SJCRH30 (cell line): Measurements from ENCODE around the gene STX4. TPM values are rescaled to one million over a fixed set of nuclear protein-coding genes. Genes with fewer than 3 reads are reported as not detected.

ENCODE experiments used
- DNase-seq, 2 experiments: peaks; one replicate each; pipeline ENCODE4 v3.0.0-alpha.2; 2015 to 2020
- H3K27ac ChIP-seq: fragments of 250-450 bp; sonication (Bioruptor Pico); 2 replicates; pipeline ENCODE4 v1.5.1; 2020; ENCODE audit warnings: mild to moderate bottlenecking, moderate library complexity
- H3K27me3 ChIP-seq: fragments of 250-450 bp; sonication (Bioruptor Pico); 2 replicates; pipeline ENCODE4 v1.5.1; 2020; ENCODE audit warnings: mild to moderate bottlenecking, moderate library complexity
- H3K36me3 ChIP-seq: fragments of 250-450 bp; sonication (Bioruptor Pico); 2 replicates; pipeline ENCODE4 v1.5.1; 2020; ENCODE audit warnings: mild to moderate bottlenecking, moderate library complexity
- H3K4me1 ChIP-seq: fragments of 250-450 bp; sonication (Bioruptor Pico); 2 replicates; pipeline ENCODE4 v1.5.1; 2020; ENCODE audit warnings: mild to moderate bottlenecking, moderate library complexity
- H3K4me3 ChIP-seq: fragments of 250-450 bp; sonication (Bioruptor Pico); 2 replicates; pipeline ENCODE4 v1.5.1; 2020; ENCODE audit warnings: mild to moderate bottlenecking, moderate library complexity
- H3K9me3 ChIP-seq: fragments of 250-450 bp; sonication (Bioruptor Pico); replicated peaks from 2 replicates; pipeline ENCODE4 v1.5.1; 2020; ENCODE audit warnings: mild to moderate bottlenecking, moderate library complexity
- total RNA-seq: library from RNA; depleted of rRNA; stranded (reverse); fragments of >200 nt; shearing (Covaris generic); gene quantifications from 2 replicates; pipeline ENCODE4 v1.2.3, GENCODE V29; 2014; rRNA removed

STX4 gene
- total RNA-seq, 1 experiment from 2014 or later = 23.9 TPM

DNA sequence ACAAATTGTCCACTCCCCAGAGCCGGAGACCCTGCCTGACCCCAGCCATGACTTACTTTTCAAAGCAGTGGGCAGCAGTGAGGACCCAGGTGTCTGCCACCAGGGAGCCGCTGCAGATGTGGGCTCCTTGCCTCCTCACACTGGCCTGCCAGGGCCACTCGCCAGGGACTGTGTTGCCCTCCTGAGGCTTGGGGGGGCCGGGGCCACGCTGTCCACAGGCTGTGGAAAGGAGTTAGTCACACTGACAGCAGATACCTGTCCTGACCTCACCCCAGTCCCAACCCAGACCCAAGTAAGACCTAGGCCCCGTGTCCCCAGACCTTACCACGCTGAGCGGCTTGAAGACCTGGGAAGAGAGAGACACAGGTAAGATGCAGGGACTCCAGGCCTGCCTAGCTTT, 54.1 kb downstream of the STX4 start:
- Histone ChIP-seq H3K9me3 (no peaks in the 10 kb centered on the region), H3K4me1 (peaks cover 49% of the 10 kb centered on the region), H3K36me3 (peaks cover 15% of the 10 kb centered on the region), H3K27me3 (no peaks in the 10 kb centered on the region), H3K4me3 (no peak overlapping the region), H3K27ac (no peak overlapping the region)
- no peak for DNase-seq

DNA sequence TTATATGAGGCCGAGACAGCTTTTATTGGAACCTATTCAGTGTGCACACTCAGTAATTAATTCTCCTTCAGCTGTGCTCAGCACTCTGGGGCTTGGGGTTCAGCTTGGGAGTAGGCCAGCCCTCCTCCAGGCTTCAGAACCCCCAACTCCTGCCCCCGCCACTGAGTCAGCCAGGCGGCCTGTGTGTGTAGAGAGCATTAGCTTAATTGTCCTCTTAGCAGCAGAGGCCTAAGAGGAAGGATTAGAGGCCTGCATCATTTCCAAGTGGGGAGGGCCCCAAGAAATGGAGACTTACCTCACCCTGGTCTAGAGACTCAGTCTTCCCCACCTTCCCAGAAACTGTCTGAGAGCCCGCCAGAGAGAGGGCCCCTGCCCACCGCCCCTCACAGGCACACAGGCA, 54.6 kb downstream of the STX4 start:
- no peak for DNase-seq
- no peaks in the 10 kb centered on the region for H3K27me3 ChIP-seq
- H3K4me1 ChIP-seq = peaks cover 49% of the 10 kb centered on the region
- no peaks in the 10 kb centered on the region for H3K9me3 ChIP-seq
- H3K27ac ChIP-seq = no peak overlapping the region; the same call in 1 of the 2 replicates
- no peak overlapping the region for H3K4me3 ChIP-seq
- H3K36me3 ChIP-seq = peaks cover 15% of the 10 kb centered on the region

- Histone ChIP-seq H3K27ac (no peak within 1 kb of the TSS; the same call in 1 of the 2 replicates), H3K36me3 (peaks cover 15% of the 10 kb centered on the region), H3K4me3 (no peak within 1 kb of the TSS), H3K27me3 (no peaks in the 10 kb centered on the region), H3K4me1 (peaks cover 49% of the 10 kb centered on the region), H3K9me3 (no peaks in the 10 kb centered on the region)
- peak in 1 of 2 experiments; percentile 42 for DNase-seq
Observed at GRCh38 chr16:31088459-31089183, 55.3 kb downstream of the STX4 start, which contains the start of gene PRSS53. Gene PRSS53 (minus strand): TSS chr16:31088943. CDS start chr16:31088809, 134 bp downstream.

DNA sequence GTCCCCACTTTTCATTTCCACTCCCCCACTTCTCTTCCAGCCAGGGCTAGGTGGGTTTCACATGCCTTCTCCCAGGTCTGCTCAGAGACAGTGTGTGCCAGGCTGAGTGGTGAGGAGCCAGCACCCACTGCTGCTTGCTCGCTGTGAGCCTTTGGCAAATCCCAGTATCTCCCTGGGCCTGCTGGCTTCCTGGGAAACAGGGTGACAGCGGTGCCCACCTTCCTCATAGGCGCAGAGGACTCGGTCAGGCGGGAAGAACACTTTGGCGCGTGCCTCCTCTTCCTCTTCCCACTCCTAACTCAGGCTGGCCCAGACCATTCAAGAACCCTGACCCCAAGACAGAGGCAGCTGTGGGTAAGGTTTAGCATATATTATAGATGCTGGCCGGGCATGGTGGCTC, 55.8 kb downstream of the STX4 start:
- Histone ChIP-seq H3K36me3 (peaks cover 11% of the 10 kb centered on the region), H3K9me3 (no peaks in the 10 kb centered on the region), H3K4me1 (peaks cover 45% of the 10 kb centered on the region), H3K27me3 (no peaks in the 10 kb centered on the region), H3K27ac (no peak overlapping the region), H3K4me3 (no peak overlapping the region)
- DNase-seq = no peak

Other genes with a start within 250 kb of the STX4 start
- gene ZNF629, start 246.4 kb upstream of the STX4 start, total RNA-seq = 28.6 and 29.8 TPM in 2 replicates
- 28.1 and 30.3 TPM in 2 replicates for gene BCL7C, start 139.5 kb upstream of the STX4 start, total RNA-seq
- 1.3 and 1.4 TPM in 2 replicates for gene CTF1, start 136.9 kb upstream of the STX4 start, total RNA-seq
- 14.2 and 14.4 TPM in 2 replicates for gene FBXL19, start 110.0 kb upstream of the STX4 start, total RNA-seq
- 4.0 and 7.0 TPM in 2 replicates for gene ORAI3, start 84.5 kb upstream of the STX4 start, total RNA-seq
- gene SETD1A, start 75.8 kb upstream of the STX4 start, total RNA-seq = 8.9 TPM in 2 replicates
- gene HSD3B7, start 48.4 kb upstream of the STX4 start, total RNA-seq = 2.6 and 3.4 TPM in 2 replicates
- 0.94 and 1.4 TPM in 2 replicates for gene STX1B, start 22.9 kb upstream of the STX4 start, total RNA-seq
- 21.5 and 21.8 TPM in 2 replicates for gene ZNF668, start 40.7 kb downstream of the STX4 start, total RNA-seq
- 20.3 and 26.4 TPM in 2 replicates for gene ZNF646, start 40.9 kb downstream of the STX4 start, total RNA-seq
- 2.8 and 4.3 TPM in 2 replicates for gene PRSS53, start 55.4 kb downstream of the STX4 start, total RNA-seq
- gene VKORC1, start 61.2 kb downstream of the STX4 start, total RNA-seq = 145 and 149 TPM in 2 replicates
- gene BCKDK, start 74.8 kb downstream of the STX4 start, total RNA-seq = 31.2 and 31.8 TPM in 2 replicates
- gene KAT8, start 84.1 kb downstream of the STX4 start, total RNA-seq = 38.0 and 42.6 TPM in 2 replicates
- gene PRSS8, start 102.2 kb downstream of the STX4 start, total RNA-seq = not detected in 2 replicates
- gene PRSS36, start 116.5 kb downstream of the STX4 start, total RNA-seq = 0.43 and 0.51 TPM in 2 replicates
- 92.1 and 111 TPM in 2 replicates for gene FUS, start 146.6 kb downstream of the STX4 start, total RNA-seq
- not detected in 2 replicates for gene PYCARD, start 169.2 kb downstream of the STX4 start, total RNA-seq
- gene TRIM72, start 180.6 kb downstream of the STX4 start, total RNA-seq = 32.5 and 33.7 TPM in 2 replicates
- gene PYDC1, start 183.6 kb downstream of the STX4 start, total RNA-seq = not detected in 2 replicates
- not detected in 2 replicates for gene ITGAM, start 226.4 kb downstream of the STX4 start, total RNA-seq